Measurements from ENCODE around the gene STK16. TPM values are rescaled to one million over a fixed set of nuclear protein-coding genes. Genes with fewer than 3 reads are reported as not detected.

STK16 gene
- total and polyA plus RNA-seq, 4 donors = 5.8 to 44.3 (median 23.7) TPM

DNA sequence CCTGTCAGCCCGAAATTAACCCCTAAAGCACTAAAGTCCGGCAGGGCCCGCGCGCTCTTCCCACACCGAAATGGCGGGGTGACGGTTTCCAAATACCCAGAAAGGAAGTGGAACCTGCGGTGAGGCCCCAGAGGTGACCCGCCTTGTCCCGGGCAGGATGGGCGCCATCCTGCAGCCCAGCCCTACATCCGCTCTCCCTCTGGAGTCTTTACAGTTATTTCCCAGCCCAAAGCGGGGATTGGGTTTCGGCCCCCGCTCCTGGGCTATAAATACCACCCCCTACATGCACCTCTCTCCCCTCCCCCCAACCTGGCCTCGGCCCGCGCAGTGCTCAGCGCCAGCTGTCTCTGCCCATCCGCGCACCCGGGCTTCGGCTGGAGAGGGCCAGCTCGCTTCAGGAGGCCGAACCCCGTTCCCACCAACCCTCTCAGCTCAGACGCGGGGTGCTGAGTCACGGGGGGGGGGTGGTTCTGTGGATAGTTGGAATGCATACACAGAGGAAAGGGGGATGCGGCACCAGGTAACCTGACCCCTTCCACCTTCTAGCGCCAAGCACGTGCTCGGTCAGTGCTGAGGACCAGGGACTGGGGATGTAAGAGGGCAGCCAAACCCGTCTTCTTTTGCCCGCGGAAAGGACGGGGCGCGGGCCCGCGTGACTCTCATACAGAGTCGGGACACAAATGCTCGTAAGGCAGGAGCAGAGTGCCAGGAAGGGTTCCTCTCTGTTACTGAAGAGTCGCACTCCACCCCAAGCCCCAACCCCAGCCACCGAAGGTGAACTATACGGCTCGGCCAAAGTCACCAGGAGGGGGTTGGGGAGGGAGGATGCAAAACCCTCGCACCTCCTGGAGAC lies 7.8 kb downstream of the STK16 start, which contains the start of gene TUBA4B:
TUBA4B (plus strand) TSS at position 344 of the 853 bp plus-strand sequence; CDS start at position 509, 165 bp downstream.
- DNase-seq (ENCODE audit: low spot score) = peak; percentile 48
- H3K27ac ChIP-seq (ENCODE audit: low read depth in 1 of 2, low read length in 2 of 2) = peak within 1 kb of the TSS; percentile 65 to 79
- H3K9me3 ChIP-seq (ENCODE audit: control insufficient read depth in 4 of 4, low read length in 3 of 4) = no peaks in the 10 kb centered on the region
- WGBS = 19% methylated on average over 49 of the region's 49 CpGs
- TF ChIP-seq YY1 (IDR thresholded peaks at IDR 0.05) (no peak), HNF4G (IDR thresholded peaks at IDR 0.05) (no peak), RXRA (IDR thresholded peaks at IDR 0.05) (no peak), RAD21 (IDR thresholded peaks at IDR 0.05) (no peak), EGR1 (IDR thresholded peaks at IDR 0.05; ENCODE audit: low read depth in 2 of 2) (no peak), FOXA2 (IDR thresholded peaks at IDR 0.05) (no peak), JUND (IDR thresholded peaks at IDR 0.05) (no peak), NR2F2 (IDR thresholded peaks at IDR 0.05) (no peak), FOXA1 (IDR thresholded peaks at IDR 0.05) (no peak), SP1 (IDR thresholded peaks at IDR 0.05) (no peak), GABPA (IDR thresholded peaks at IDR 0.05 in 1 of 2, conservative IDR thresholded peaks at IDR 0.05 in 1 of 2) (no peak), TAF1 (conservative IDR thresholded peaks at IDR 0.05) (no peak)
- TF ChIP-seq, protein P1, sequence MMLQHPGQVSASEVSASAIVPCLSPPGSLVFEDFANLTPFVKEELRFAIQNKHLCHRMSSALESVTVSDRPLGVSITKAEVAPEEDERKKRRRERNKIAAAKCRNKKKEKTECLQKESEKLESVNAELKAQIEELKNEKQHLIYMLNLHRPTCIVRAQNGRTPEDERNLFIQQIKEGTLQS (IDR thresholded peaks at IDR 0.05) = no peak
- TF ChIP-seq, protein P2, sequence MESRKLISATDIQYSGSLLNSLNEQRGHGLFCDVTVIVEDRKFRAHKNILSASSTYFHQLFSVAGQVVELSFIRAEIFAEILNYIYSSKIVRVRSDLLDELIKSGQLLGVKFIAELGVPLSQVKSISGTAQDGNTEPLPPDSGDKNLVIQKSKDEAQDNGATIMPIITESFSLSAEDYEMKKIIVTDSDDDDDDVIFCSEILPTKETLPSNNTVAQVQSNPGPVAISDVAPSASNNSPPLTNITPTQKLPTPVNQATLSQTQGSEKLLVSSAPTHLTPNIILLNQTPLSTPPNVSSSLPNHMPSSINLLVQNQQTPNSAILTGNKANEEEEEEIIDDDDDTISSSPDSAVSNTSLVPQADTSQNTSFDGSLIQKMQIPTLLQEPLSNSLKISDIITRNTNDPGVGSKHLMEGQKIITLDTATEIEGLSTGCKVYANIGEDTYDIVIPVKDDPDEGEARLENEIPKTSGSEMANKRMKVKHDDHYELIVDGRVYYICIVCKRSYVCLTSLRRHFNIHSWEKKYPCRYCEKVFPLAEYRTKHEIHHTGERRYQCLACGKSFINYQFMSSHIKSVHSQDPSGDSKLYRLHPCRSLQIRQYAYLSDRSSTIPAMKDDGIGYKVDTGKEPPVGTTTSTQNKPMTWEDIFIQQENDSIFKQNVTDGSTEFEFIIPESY (IDR thresholded peaks at IDR 0.05) = no peak
- TF ChIP-seq, protein P3, sequence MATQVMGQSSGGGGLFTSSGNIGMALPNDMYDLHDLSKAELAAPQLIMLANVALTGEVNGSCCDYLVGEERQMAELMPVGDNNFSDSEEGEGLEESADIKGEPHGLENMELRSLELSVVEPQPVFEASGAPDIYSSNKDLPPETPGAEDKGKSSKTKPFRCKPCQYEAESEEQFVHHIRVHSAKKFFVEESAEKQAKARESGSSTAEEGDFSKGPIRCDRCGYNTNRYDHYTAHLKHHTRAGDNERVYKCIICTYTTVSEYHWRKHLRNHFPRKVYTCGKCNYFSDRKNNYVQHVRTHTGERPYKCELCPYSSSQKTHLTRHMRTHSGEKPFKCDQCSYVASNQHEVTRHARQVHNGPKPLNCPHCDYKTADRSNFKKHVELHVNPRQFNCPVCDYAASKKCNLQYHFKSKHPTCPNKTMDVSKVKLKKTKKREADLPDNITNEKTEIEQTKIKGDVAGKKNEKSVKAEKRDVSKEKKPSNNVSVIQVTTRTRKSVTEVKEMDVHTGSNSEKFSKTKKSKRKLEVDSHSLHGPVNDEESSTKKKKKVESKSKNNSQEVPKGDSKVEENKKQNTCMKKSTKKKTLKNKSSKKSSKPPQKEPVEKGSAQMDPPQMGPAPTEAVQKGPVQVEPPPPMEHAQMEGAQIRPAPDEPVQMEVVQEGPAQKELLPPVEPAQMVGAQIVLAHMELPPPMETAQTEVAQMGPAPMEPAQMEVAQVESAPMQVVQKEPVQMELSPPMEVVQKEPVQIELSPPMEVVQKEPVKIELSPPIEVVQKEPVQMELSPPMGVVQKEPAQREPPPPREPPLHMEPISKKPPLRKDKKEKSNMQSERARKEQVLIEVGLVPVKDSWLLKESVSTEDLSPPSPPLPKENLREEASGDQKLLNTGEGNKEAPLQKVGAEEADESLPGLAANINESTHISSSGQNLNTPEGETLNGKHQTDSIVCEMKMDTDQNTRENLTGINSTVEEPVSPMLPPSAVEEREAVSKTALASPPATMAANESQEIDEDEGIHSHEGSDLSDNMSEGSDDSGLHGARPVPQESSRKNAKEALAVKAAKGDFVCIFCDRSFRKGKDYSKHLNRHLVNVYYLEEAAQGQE (IDR thresholded peaks at IDR 0.05) = no peak
- TF ChIP-seq, protein P4, sequence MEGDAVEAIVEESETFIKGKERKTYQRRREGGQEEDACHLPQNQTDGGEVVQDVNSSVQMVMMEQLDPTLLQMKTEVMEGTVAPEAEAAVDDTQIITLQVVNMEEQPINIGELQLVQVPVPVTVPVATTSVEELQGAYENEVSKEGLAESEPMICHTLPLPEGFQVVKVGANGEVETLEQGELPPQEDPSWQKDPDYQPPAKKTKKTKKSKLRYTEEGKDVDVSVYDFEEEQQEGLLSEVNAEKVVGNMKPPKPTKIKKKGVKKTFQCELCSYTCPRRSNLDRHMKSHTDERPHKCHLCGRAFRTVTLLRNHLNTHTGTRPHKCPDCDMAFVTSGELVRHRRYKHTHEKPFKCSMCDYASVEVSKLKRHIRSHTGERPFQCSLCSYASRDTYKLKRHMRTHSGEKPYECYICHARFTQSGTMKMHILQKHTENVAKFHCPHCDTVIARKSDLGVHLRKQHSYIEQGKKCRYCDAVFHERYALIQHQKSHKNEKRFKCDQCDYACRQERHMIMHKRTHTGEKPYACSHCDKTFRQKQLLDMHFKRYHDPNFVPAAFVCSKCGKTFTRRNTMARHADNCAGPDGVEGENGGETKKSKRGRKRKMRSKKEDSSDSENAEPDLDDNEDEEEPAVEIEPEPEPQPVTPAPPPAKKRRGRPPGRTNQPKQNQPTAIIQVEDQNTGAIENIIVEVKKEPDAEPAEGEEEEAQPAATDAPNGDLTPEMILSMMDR (IDR thresholded peaks at IDR 0.05; ENCODE audit: low read depth, low read length, missing input control) = no peak
- TF ChIP-seq, protein P5, sequence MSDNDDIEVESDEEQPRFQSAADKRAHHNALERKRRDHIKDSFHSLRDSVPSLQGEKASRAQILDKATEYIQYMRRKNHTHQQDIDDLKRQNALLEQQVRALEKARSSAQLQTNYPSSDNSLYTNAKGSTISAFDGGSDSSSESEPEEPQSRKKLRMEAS (IDR thresholded peaks at IDR 0.05) = no peak
- no peaks in the 10 kb centered on the region for H3K27me3 ChIP-seq (ENCODE audit: control insufficient read depth in 4 of 4, insufficient read depth in 4 of 4, low read length in 3 of 4)
- H3K36me3 ChIP-seq (ENCODE audit: control insufficient read depth in 4 of 4, insufficient read depth in 3 of 4, low read depth in 1 of 4, low read length in 3 of 4) = peaks cover 0 to 3% (median 0%) of the 10 kb centered on the region in 4 donors
- H3K9ac ChIP-seq (ENCODE audit: low read depth in 1 of 2, low read length in 2 of 2) = peak within 1 kb of the TSS; percentile 65 to 83
- peak within 1 kb of the TSS; percentile 63 to 86 (median 64) for H3K4me3 ChIP-seq (ENCODE audit: low read depth in 1 of 3, low read length in 3 of 3)
- H3K4me1 ChIP-seq (ENCODE audit: control insufficient read depth in 4 of 4, insufficient read depth in 4 of 4, low read length in 3 of 4) = peaks cover 14 to 49% (median 36%) of the 10 kb centered on the region in 4 donors

All from liver (tissue), 9 donors.